Mammary epithelial cell (primary cell): ENCODE data around the gene SYCE1L.

Experiments used
- CTCF ChIP-seq, 2 donors: IDR thresholded peaks in 1 of 2; conservative IDR thresholded peaks in 1 of 2; 2 replicates each; pipeline ENCODE4 v1.5.1; 2011 to 2012; ENCODE audit warnings: inconsistent platforms in 2 of 2, low read length in 2 of 2, mild to moderate bottlenecking in 2 of 2, control low read depth in 1 of 2, low read depth in 1 of 2; ENCODE audit not compliant: insufficient read depth in 1 of 2; ENCODE audit errors: extremely low read depth in 1 of 2
- EZH2 ChIP-seq: IDR thresholded peaks from 2 replicates; pipeline ENCODE4 v1.6.1; 2012; ENCODE audit warnings: low read length, inconsistent platforms, borderline replicate concordance

GRCh38 chr16:77213542-77214106, 14.4 kb downstream of the SYCE1L start:
- TF ChIP-seq CTCF (conservative IDR thresholded peaks at IDR 0.05 in 1 of 2, IDR thresholded peaks at IDR 0.05 in 1 of 2; ENCODE audit: extremely low read depth in 1 of 2, insufficient read depth in 1 of 2, low read depth in 1 of 2, low read length in 2 of 2) (no peak), EZH2 (no peak)
